Neural progenitor cell (in vitro differentiated cells): ENCODE results near the gene ZFYVE9.

Experiments used
- CTCF ChIP-seq: fragments of 200-600 bp; sonication (generic); IDR thresholded peaks from 2 replicates; pipeline ENCODE4 v1.5.1; 2017; ENCODE audit warnings: antibody characterized with exemption, mild to moderate bottlenecking
- EZH2 ChIP-seq: fragments of 200-600 bp; sonication (generic); IDR thresholded peaks from 2 replicates; pipeline ENCODE4 v1.6.1; 2017; ENCODE audit warnings: antibody characterized with exemption, mild to moderate bottlenecking, moderate library complexity
- EZH2phosphoT487 ChIP-seq: fragments of 200-600 bp; sonication (generic); IDR thresholded peaks from 2 replicates; pipeline ENCODE4 v1.6.1; 2017; ENCODE audit warnings: antibody characterized with exemption

GRCh38 chr1:52305417-52306226, 163.7 kb downstream of the ZFYVE9 start:
- TF ChIP-seq EZH2phosphoT487, result no peak
- TF ChIP-seq CTCF, result no peak
- no peak for TF ChIP-seq EZH2
